Measurements from ENCODE around the gene MEX3D. TPM values are rescaled to one million over a fixed set of nuclear protein-coding genes. Genes with fewer than 3 reads are reported as not detected.

Gene MEX3D
- total RNA-seq, 2 donors from 2014 or later, result 6.7 to 8.2 TPM

GRCh38 chr19:1584500-1585242 is 16.5 kb upstream of the MEX3D start:
- no peak for ATAC-seq (replicated peaks)
- peaks cover 75% of the 10 kb centered on the region for H3K36me3 Mint-ChIP-seq (ENCODE audit: low read depth)
- no peaks in the 10 kb centered on the region for H3K4me1 Mint-ChIP-seq
- H3K4me3 Mint-ChIP-seq, result no peak overlapping the region
- no peak overlapping the region for H3K27ac Mint-ChIP-seq
- no peaks in the 10 kb centered on the region for H3K9me3 Mint-ChIP-seq
- H3K27me3 Mint-ChIP-seq, result no peaks in the 10 kb centered on the region

- Mint-ChIP-seq H3K9me3 (no peaks in the 10 kb centered on the region), H3K36me3 (ENCODE audit: low read depth) (peaks cover 76% of the 10 kb centered on the region), H3K27me3 (no peaks in the 10 kb centered on the region), H3K4me1 (no peaks in the 10 kb centered on the region), H3K4me3 (no peak overlapping the region), H3K27ac (no peak overlapping the region)
- ATAC-seq (replicated peaks), result no peak
Observed at GRCh38 chr19:1582201-1582600, 14.1 kb upstream of the MEX3D start.

GRCh38 chr19:1580957-1581356 is 12.8 kb upstream of the MEX3D start:
- Mint-ChIP-seq H3K27me3 (no peaks in the 10 kb centered on the region), H3K36me3 (ENCODE audit: low read depth) (peaks cover 74% of the 10 kb centered on the region), H3K4me1 (no peaks in the 10 kb centered on the region), H3K4me3 (no peak overlapping the region), H3K27ac (no peak overlapping the region), H3K9me3 (no peaks in the 10 kb centered on the region)
- no peak for ATAC-seq (replicated peaks)

GRCh38 chr19:1580382-1580781 is 12.3 kb upstream of the MEX3D start:
- no peak overlapping the region for H3K27ac Mint-ChIP-seq
- H3K27me3 Mint-ChIP-seq, result no peaks in the 10 kb centered on the region
- no peaks in the 10 kb centered on the region for H3K4me1 Mint-ChIP-seq

GRCh38 chr19:1579222-1579621 is 11.1 kb upstream of the MEX3D start:
- no peak for ATAC-seq (replicated peaks)
- H3K36me3 Mint-ChIP-seq (ENCODE audit: low read depth), result peaks cover 57% of the 10 kb centered on the region
- H3K4me3 Mint-ChIP-seq, result no peak overlapping the region
- no peaks in the 10 kb centered on the region for H3K9me3 Mint-ChIP-seq
- H3K27ac Mint-ChIP-seq, result no peak overlapping the region
- H3K27me3 Mint-ChIP-seq, result no peaks in the 10 kb centered on the region
- no peaks in the 10 kb centered on the region for H3K4me1 Mint-ChIP-seq

More at GRCh38 chr19:1580382-1580781, 12.3 kb upstream of the MEX3D start:
- Mint-ChIP-seq H3K36me3 (ENCODE audit: low read depth) (peaks cover 68% of the 10 kb centered on the region), H3K4me3 (no peak overlapping the region), H3K9me3 (no peaks in the 10 kb centered on the region)
- ATAC-seq (replicated peaks), result no peak

- H3K4me1 Mint-ChIP-seq, result no peaks in the 10 kb centered on the region
- no peaks in the 10 kb centered on the region for H3K9me3 Mint-ChIP-seq
- H3K36me3 Mint-ChIP-seq (ENCODE audit: low read depth), result peaks cover 45% of the 10 kb centered on the region
- H3K4me3 Mint-ChIP-seq, result no peak overlapping the region
- no peak overlapping the region for H3K27ac Mint-ChIP-seq
- no peak for ATAC-seq (replicated peaks)
- no peaks in the 10 kb centered on the region for H3K27me3 Mint-ChIP-seq
Observed at GRCh38 chr19:1577929-1578618, 9.9 kb upstream of the MEX3D start.

- H3K4me1 Mint-ChIP-seq, result no peaks in the 10 kb centered on the region
- H3K36me3 Mint-ChIP-seq (ENCODE audit: low read depth), result peaks cover 38% of the 10 kb centered on the region
- no peak overlapping the region for H3K27ac Mint-ChIP-seq
- no peaks in the 10 kb centered on the region for H3K9me3 Mint-ChIP-seq
- no peak overlapping the region for H3K4me3 Mint-ChIP-seq
- no peak for ATAC-seq (replicated peaks)
- H3K27me3 Mint-ChIP-seq, result no peaks in the 10 kb centered on the region
Observed at GRCh38 chr19:1577090-1577928, 9.2 kb upstream of the MEX3D start.

- Mint-ChIP-seq H3K4me1 (no peaks in the 10 kb centered on the region), H3K27ac (no peak overlapping the region), H3K4me3 (no peak overlapping the region), H3K36me3 (ENCODE audit: low read depth) (peaks cover 29% of the 10 kb centered on the region), H3K9me3 (no peaks in the 10 kb centered on the region), H3K27me3 (no peaks in the 10 kb centered on the region)
- no peak for ATAC-seq (replicated peaks)
Observed at GRCh38 chr19:1576242-1577089, 8.3 kb upstream of the MEX3D start.

GRCh38 chr19:1575323-1576241 is 7.5 kb upstream of the MEX3D start:
- H3K4me1 Mint-ChIP-seq, result no peaks in the 10 kb centered on the region
- H3K36me3 Mint-ChIP-seq (ENCODE audit: low read depth), result peaks cover 20% of the 10 kb centered on the region
- no peaks in the 10 kb centered on the region for H3K27me3 Mint-ChIP-seq
- no peak for ATAC-seq (replicated peaks)
- no peaks in the 10 kb centered on the region for H3K9me3 Mint-ChIP-seq
- no peak overlapping the region for H3K27ac Mint-ChIP-seq
- no peak overlapping the region for H3K4me3 Mint-ChIP-seq

GRCh38 chr19:1574354-1575136 is 6.4 kb upstream of the MEX3D start:
- Mint-ChIP-seq H3K9me3 (no peaks in the 10 kb centered on the region), H3K27me3 (peaks cover 4% of the 10 kb centered on the region), H3K36me3 (ENCODE audit: low read depth) (peaks cover 10% of the 10 kb centered on the region), H3K27ac (no peak overlapping the region), H3K4me1 (no peaks in the 10 kb centered on the region), H3K4me3 (no peak overlapping the region)
- ATAC-seq (replicated peaks), result no peak

- Mint-ChIP-seq H3K36me3 (ENCODE audit: low read depth) (peaks cover 5% of the 10 kb centered on the region), H3K9me3 (no peaks in the 10 kb centered on the region), H3K27me3 (peaks cover 4% of the 10 kb centered on the region), H3K4me3 (no peak overlapping the region), H3K4me1 (no peaks in the 10 kb centered on the region), H3K27ac (no peak overlapping the region)
- no peak for ATAC-seq (replicated peaks)
Observed at GRCh38 chr19:1572795-1573194, 4.7 kb upstream of the MEX3D start.

- Mint-ChIP-seq H3K4me1 (no peaks in the 10 kb centered on the region), H3K27me3 (peaks cover 4% of the 10 kb centered on the region), H3K9me3 (no peaks in the 10 kb centered on the region), H3K4me3 (no peak overlapping the region), H3K27ac (no peak overlapping the region), H3K36me3 (ENCODE audit: low read depth) (no peaks in the 10 kb centered on the region)
- no peak for ATAC-seq (replicated peaks)
Observed at GRCh38 chr19:1571358-1571757, 3.2 kb upstream of the MEX3D start.

GRCh38 chr19:1570836-1571235 is 2.7 kb upstream of the MEX3D start:
- Mint-ChIP-seq H3K4me1 (no peaks in the 10 kb centered on the region), H3K36me3 (ENCODE audit: low read depth) (no peaks in the 10 kb centered on the region), H3K9me3 (no peaks in the 10 kb centered on the region), H3K27ac (no peak overlapping the region), H3K27me3 (peaks cover 4% of the 10 kb centered on the region), H3K4me3 (no peak overlapping the region)
- ATAC-seq (replicated peaks), result no peak
